ENCODE data around the gene PCAT6.

Gene PCAT6

DNA sequence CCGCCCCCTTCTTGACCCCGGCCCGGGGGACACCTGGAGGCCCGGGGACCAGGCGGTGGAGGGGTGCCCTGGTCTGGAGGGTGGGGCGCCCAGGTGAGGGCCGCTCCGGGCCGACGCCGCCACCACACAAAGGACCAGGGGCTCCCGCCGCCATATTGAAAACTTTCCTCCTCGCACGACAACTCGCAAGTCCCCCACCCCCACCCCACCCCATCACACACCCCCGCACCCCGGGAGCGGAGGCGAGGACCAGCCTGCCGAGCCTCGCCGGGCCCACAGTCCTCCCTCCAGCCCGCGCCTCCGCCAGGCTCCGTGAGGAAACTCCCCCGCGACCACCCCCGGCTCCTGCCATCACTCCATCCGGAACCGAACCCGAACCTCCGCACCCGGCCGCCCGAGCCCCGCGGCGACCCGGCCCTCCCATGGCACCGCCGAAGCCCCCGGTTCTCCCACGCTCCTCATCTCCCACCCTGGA, 3.3 kb upstream of the PCAT6 start:
- peak overlapping the region; percentile 60 for H3K4me3 ChIP-seq (ENCODE audit: low read depth, low read length)
- no peak for DNase-seq (ENCODE audit: low read depth)
- TF ChIP-seq, protein P1, sequence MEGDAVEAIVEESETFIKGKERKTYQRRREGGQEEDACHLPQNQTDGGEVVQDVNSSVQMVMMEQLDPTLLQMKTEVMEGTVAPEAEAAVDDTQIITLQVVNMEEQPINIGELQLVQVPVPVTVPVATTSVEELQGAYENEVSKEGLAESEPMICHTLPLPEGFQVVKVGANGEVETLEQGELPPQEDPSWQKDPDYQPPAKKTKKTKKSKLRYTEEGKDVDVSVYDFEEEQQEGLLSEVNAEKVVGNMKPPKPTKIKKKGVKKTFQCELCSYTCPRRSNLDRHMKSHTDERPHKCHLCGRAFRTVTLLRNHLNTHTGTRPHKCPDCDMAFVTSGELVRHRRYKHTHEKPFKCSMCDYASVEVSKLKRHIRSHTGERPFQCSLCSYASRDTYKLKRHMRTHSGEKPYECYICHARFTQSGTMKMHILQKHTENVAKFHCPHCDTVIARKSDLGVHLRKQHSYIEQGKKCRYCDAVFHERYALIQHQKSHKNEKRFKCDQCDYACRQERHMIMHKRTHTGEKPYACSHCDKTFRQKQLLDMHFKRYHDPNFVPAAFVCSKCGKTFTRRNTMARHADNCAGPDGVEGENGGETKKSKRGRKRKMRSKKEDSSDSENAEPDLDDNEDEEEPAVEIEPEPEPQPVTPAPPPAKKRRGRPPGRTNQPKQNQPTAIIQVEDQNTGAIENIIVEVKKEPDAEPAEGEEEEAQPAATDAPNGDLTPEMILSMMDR (IDR thresholded peaks at IDR 0.05; ENCODE audit: insufficient read depth, low read depth, low read length, missing control alignments), result no peak

DNA sequence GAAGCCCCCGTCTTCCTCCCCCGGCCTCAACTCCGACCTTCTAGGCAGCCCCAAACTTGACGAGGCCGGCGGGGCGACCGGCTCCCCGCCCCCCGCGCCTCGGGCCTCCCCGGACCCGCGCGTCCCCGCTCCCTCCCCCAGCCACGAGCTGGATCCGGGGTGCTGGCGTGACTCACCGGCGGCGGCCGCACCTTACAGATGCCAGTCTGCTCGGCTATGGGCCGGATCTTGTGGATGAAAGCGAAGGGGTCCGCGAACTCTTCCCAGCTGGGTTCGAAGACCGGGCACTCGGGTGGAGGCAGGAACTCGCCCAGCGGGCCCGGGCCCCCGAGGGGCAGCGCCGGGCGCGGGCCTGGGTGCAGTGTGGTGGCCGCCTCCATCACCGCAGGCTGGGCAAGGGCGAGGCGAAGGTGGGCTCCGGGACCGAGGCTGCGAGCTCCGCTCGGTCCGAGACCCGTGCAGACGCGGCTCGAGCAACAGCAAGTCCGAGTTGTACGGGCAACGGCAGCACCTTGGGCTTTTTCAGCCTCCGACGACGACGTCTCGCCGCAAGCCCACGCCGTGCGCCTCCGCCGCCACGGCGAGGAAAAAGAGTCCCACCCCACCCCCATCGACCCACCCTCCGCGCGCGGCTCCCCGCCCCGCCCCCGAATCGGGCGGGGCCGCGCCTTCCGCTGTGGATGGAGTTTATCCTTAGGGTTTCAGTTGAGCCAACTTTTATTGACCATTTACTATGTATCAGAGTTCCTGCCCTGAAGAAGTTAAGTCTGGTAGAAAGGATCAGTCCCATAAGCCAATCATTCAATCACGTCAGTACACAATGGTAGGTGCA, 2.6 kb upstream of the PCAT6 start, which contains the start of gene KDM5B:
Gene KDM5B (minus strand): TSS at position 496 of the 832 bp plus-strand sequence. CDS start 116 bp downstream, at position 380.
- H3K4me3 ChIP-seq (ENCODE audit: low read depth, low read length), result peak within 1 kb of the TSS; percentile 60
- TF ChIP-seq, protein P1 (IDR thresholded peaks at IDR 0.05; ENCODE audit: insufficient read depth, low read depth, low read length, missing control alignments), result no peak
- DNase-seq (ENCODE audit: low read depth), result peak; percentile 59

GRCh38 chr1:202809597-202810159, 1.1 kb upstream of the PCAT6 start:
- no peak overlapping the region for H3K4me3 ChIP-seq (ENCODE audit: low read depth, low read length)
- DNase-seq (ENCODE audit: low read depth), result no peak
- TF ChIP-seq, protein P1 (IDR thresholded peaks at IDR 0.05; ENCODE audit: insufficient read depth, low read depth, low read length, missing control alignments), result no peak

DNA sequence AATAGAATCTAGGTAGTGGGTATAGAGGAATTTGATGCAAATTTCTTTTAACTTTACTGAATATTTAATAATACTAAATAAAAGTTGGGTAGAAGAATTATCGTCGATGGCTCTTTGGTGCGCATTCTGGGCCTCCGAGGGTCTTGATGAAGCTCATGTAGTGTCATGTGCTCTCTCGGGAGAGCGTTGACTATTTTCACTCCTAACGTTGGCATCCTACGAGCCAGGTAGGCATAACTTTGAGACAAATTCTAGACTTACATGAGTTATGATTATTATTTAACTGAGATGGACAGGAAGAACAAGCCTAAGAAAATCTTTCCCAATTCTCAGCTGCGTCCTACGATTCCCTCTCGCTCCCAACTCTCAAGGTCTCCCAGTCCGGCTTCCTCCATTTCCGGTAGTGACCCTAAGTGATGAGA, 550 bp upstream of the PCAT6 start:
- TF ChIP-seq, protein P1 (IDR thresholded peaks at IDR 0.05; ENCODE audit: insufficient read depth, low read depth, low read length, missing control alignments), result no peak
- DNase-seq (ENCODE audit: low read depth), result no peak
- peak overlapping the region; percentile 67 for H3K4me3 ChIP-seq (ENCODE audit: low read depth, low read length)

DNA sequence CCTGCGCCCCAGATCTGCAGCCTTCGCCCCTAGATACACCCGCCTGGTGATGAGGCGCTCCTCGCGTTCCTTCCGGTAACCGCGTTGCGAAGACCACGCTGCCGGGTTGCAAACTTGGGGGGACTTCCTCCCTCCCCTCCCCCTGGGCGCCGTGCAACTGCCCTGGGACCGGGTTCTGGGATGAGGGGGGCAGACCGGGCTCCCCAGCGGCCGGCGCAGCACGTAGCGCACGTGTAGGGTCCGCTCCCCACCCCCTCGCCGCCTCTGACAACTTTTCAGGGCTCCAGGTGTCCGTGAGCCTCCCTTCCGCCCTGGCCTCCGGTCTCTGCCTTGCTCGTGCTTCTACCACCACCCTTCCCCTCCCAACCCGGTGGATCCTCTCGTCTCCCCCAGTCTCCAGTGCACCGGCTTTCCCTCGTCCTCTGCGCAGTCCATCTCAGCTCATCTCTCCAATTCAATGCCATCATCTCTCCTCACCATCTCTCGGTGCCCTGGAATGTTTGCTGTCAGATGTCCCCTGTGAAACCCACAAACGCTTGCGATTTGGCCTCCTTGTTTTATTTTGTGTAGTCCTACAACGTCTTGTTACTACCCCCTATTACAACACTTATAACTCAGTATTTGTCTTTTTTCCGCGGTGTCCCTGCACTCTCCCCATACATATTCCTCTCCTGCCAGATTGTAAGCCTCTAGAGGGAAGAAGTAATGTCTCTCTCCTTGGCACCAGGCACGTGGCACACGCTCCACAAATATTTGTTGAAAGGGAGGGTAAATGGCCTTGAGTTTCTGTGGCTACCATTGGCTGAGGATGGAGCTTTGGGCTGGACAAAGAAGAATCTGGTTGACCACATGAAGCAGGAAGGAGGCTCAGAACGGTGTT, 782 bp downstream of the PCAT6 start:
- TF ChIP-seq, protein P1 (IDR thresholded peaks at IDR 0.05; ENCODE audit: insufficient read depth, low read depth, low read length, missing control alignments), result no peak
- H3K4me3 ChIP-seq (ENCODE audit: low read depth, low read length), result peak overlapping the region; percentile 67
- DNase-seq (ENCODE audit: low read depth), result no peak

DNA sequence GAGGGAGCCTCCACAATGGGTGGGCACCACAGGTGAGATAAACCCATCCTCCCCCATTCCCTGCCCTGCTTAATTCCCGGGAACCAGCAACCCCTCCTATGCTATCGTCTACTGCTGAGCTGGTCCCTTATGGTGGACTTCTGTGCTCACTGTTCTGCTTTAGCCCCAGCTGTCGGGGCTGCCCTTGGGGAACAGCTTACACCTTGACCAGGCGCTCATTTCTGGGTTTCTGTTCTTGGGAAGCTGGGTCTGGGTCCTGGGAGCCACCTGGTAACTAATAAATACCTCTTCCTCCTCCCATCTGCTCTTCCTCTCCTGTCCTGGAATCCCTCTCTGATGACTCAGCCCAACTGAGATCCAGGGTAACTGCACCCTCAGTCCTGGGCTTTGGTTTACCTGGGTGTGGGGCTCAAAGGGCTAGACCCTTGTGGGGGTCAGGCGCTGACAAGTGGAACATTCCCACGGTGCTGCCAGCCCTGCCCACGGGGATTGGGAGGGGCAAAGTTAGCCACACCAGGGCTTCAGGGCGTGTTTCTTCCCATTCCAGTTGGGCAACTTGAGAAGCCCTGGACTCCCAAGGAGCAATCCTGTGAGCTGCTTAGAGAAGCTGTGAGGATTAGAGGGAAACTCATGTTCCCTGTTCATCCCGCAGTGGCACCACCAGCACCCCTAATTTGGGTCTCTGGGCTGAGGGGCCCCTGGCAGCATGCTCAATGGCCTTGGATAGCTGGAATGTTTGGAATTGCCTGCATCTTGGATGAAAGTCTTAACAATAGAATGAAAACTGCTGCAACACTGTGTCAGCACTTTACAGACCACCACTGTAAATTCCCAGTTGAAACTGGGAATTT, 1.6 kb downstream of the PCAT6 start:
- no peak overlapping the region for H3K4me3 ChIP-seq (ENCODE audit: low read depth, low read length)
- no peak for DNase-seq (ENCODE audit: low read depth)
- TF ChIP-seq, protein P1 (IDR thresholded peaks at IDR 0.05; ENCODE audit: insufficient read depth, low read depth, low read length, missing control alignments), result no peak
